Tibial artery (tissue), 4 donors: Measurements from ENCODE around the gene GUCD1.

Experiments used
- DNase-seq, 2 donors: peaks; one replicate each; pipeline ENCODE4 v3.0.0-alpha.2; 2019
- H3K27ac ChIP-seq, 2 donors: fragments of 200-600 bp; sonication (generic) in 1 of 2; 1 replicate in 1 of 2; 2 replicates in 1 of 2; pipeline ENCODE4 v1.5.1; 2018 to 2019; ENCODE audit warnings: mild to moderate bottlenecking in 1 of 2
- H3K27me3 ChIP-seq, 2 donors: fragments of 200-600 bp; sonication (generic) in 1 of 2; one replicate each; pipeline versions ENCODE4 v1.5.1 to v1.6.0; 2016 to 2019
- H3K36me3 ChIP-seq, 3 donors: fragments of 200-600 bp; sonication (generic) in 2 of 3; one replicate each; pipeline ENCODE4 v1.5.1; 2016 to 2019; ENCODE audit warnings: mild to moderate bottlenecking in 2 of 3
- H3K4me1 ChIP-seq, 4 donors: fragments of 200-600 bp; sonication (generic) in 2 of 4; 1 replicate in 3 of 4; 2 replicates in 1 of 4; pipeline ENCODE4 v1.5.1; 2016 to 2019
- H3K4me3 ChIP-seq, 2 donors: fragments of 200-600 bp; sonication (generic) in 1 of 2; 1 replicate in 1 of 2; 2 replicates in 1 of 2; pipeline ENCODE4 v1.5.1; 2018 to 2019; ENCODE audit warnings: mild to moderate bottlenecking in 2 of 2
- H3K9me3 ChIP-seq, 3 donors: fragments of 200-600 bp; sonication (generic) in 1 of 3; one replicate each; pipeline ENCODE4 v1.5.1; 2016 to 2019
- intact Hi-C: fragments of 100-400 bp; cut with DNase I; formaldehyde crosslinking; loops from one replicate; pipeline ENCODE4 v1.15.0; 2023; ENCODE audit warnings: low total_unique reads
- TF ChIP-seq, protein P1 (sequence below), 2 experiments: fragments of 200-600 bp in 1 of 2; fragments of 450-650 bp in 1 of 2; IDR thresholded peaks; one replicate each; pipeline ENCODE4 v1.5.1; 2017 to 2019; ENCODE audit warnings: antibody characterized with exemption in 2 of 2, mild to moderate bottlenecking in 1 of 2, moderate library complexity in 1 of 2

GUCD1 gene

GRCh38 chr22:24588757-24589481 lies 34.0 kb upstream of the GUCD1 start:
- Histone ChIP-seq H3K36me3 (peaks cover 0 to 48% (median 24%) of the 10 kb centered on the region in 3 donors), H3K4me3 (no peak overlapping the region), H3K27ac (no peak overlapping the region), H3K27me3 (no peaks in the 10 kb centered on the region), H3K9me3 (no peaks in the 10 kb centered on the region), H3K4me1 (peaks cover 0 to 46% (median 14%) of the 10 kb centered on the region in 4 donors)
- no peak for DNase-seq
- intact Hi-C loops: no loop called here
- TF ChIP-seq, protein P1, sequence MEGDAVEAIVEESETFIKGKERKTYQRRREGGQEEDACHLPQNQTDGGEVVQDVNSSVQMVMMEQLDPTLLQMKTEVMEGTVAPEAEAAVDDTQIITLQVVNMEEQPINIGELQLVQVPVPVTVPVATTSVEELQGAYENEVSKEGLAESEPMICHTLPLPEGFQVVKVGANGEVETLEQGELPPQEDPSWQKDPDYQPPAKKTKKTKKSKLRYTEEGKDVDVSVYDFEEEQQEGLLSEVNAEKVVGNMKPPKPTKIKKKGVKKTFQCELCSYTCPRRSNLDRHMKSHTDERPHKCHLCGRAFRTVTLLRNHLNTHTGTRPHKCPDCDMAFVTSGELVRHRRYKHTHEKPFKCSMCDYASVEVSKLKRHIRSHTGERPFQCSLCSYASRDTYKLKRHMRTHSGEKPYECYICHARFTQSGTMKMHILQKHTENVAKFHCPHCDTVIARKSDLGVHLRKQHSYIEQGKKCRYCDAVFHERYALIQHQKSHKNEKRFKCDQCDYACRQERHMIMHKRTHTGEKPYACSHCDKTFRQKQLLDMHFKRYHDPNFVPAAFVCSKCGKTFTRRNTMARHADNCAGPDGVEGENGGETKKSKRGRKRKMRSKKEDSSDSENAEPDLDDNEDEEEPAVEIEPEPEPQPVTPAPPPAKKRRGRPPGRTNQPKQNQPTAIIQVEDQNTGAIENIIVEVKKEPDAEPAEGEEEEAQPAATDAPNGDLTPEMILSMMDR (IDR thresholded peaks at IDR 0.05): no peak

GRCh38 chr22:24588381-24588756 lies 33.4 kb upstream of the GUCD1 start:
- Histone ChIP-seq H3K27ac (no peak overlapping the region), H3K9me3 (no peaks in the 10 kb centered on the region), H3K36me3 (peaks cover 0 to 48% (median 24%) of the 10 kb centered on the region in 3 donors), H3K4me3 (no peak overlapping the region), H3K27me3 (no peaks in the 10 kb centered on the region), H3K4me1 (peaks cover 0 to 46% (median 17%) of the 10 kb centered on the region in 4 donors)
- no peak for DNase-seq
- TF ChIP-seq, protein P1 (IDR thresholded peaks at IDR 0.05): no peak
- intact Hi-C loops: no loop called here

DNA sequence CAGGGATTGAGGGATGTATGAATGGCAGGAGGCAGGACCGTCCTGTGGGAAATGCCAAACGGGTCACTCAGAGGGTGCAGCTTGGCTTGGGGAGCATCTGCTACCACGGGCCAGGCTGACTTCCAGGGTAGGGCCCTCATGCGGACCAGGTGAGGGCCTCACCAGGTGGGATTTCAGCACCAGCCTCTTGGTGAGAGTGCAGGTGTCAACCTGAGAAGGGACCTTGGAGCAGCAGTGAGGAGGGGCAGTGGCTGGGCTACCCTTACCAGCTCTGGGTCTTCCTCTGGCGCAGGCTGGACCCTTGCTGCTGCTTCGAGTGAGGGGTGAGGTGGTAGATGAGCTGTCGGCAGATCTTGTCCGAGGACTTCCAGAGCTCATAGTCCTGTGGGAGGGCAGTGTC lies 33.0 kb upstream of the GUCD1 start:
- DNase-seq: no peak
- Histone ChIP-seq H3K27me3 (no peaks in the 10 kb centered on the region), H3K36me3 (peaks cover 0 to 48% (median 24%) of the 10 kb centered on the region in 3 donors), H3K4me1 (peaks cover 0 to 46% (median 15%) of the 10 kb centered on the region in 4 donors), H3K4me3 (no peak overlapping the region), H3K27ac (no peak overlapping the region), H3K9me3 (no peaks in the 10 kb centered on the region)
- intact Hi-C loops: no loop called here
- TF ChIP-seq, protein P1 (IDR thresholded peaks at IDR 0.05): no peak

- intact Hi-C loops: no loop called here
- H3K27ac ChIP-seq: no peak overlapping the region
- no peaks in the 10 kb centered on the region for H3K27me3 ChIP-seq
- TF ChIP-seq, protein P1 (IDR thresholded peaks at IDR 0.05): no peak
- H3K4me3 ChIP-seq: no peak overlapping the region
- no peak for DNase-seq
- no peaks in the 10 kb centered on the region for H3K9me3 ChIP-seq
- H3K36me3 ChIP-seq: peaks cover 0 to 48% (median 24%) of the 10 kb centered on the region in 3 donors
- peaks cover 0 to 44% (median 14%) of the 10 kb centered on the region in 4 donors for H3K4me1 ChIP-seq
These were observed 32.3 kb upstream of the GUCD1 start for GRCh38 chr22:24587251-24587650.

DNA sequence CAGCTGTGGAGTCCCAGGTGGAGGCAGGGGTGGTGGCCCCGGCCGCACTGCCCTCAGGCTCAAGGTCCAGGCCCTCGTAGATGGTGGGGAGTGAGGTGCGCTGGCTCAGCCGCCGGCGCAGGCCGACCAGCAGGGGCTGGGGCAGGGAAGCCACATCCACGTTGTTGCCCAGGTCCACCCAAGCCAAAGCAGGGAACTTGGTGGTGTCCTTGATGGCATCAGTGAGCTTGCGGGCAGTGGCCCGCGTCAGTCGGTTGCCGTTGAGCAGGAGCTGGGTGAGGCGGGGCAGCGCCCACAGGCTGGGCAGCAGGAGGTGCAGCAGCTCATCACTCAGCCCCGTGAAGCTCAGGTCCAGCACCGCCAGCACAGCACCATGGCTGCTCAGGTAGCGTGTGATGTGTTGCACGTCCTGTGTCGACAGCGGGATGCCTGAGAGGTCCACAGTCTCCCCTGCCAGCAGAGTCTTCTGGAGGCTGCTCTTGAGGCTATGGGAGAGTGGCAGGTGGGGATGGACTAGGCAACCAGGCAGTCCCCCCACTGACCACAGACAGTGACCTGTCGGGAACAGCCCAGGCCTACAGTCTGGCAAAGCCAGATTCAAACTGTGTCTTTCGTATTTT lies 31.1 kb upstream of the GUCD1 start:
- intact Hi-C loops: no loop called here
- DNase-seq: no peak
- H3K27ac ChIP-seq: no peak overlapping the region
- H3K9me3 ChIP-seq: no peaks in the 10 kb centered on the region
- TF ChIP-seq, protein P1 (IDR thresholded peaks at IDR 0.05): no peak
- peaks cover 0 to 36% (median 10%) of the 10 kb centered on the region in 4 donors for H3K4me1 ChIP-seq
- peaks cover 0 to 48% (median 24%) of the 10 kb centered on the region in 3 donors for H3K36me3 ChIP-seq
- no peak overlapping the region for H3K4me3 ChIP-seq
- no peaks in the 10 kb centered on the region for H3K27me3 ChIP-seq
